CD14-positive monocyte (primary cell): ENCODE results near the gene UST. TPM values are rescaled to one million over a fixed set of nuclear protein-coding genes. Genes with fewer than 3 reads are reported as not detected.
"Not testable (repeated sequence)": the region's sequence is repeated elsewhere in the genome, so short reads cannot be mapped to it uniquely, and the experiment has no call there.

Source experiments
- DNase-seq, 3 donors: peaks; one replicate each; pipeline ENCODE4 v3.0.0-alpha.2; 2011 to 2022
- H2AFZ ChIP-seq: 2 replicates; pipeline ENCODE4 v1.6.0; 2012; ENCODE audit warnings: mild to moderate bottlenecking, low read depth, low read length, inconsistent platforms; ENCODE audit not compliant: insufficient read depth, poor library complexity, severe bottlenecking
- H3K27ac ChIP-seq, 2 donors: 1 replicate in 1 of 2; 2 replicates in 1 of 2; pipeline ENCODE4 v1.5.1; 2012 to 2013; ENCODE audit warnings: low read length in 2 of 2, control low read depth in 1 of 2, inconsistent platforms in 1 of 2, low read depth in 1 of 2, mild to moderate bottlenecking in 1 of 2
- H3K27me3 ChIP-seq, 2 donors: one replicate each; pipeline versions ENCODE4 v1.6.0 to v1.6.1; 2011 to 2013; ENCODE audit warnings: low read length in 2 of 2; ENCODE audit not compliant: control insufficient read depth in 2 of 2, insufficient read depth in 2 of 2
- H3K36me3 ChIP-seq, 2 donors: replicated peaks in 1 of 2; 1 replicate in 1 of 2; 2 replicates in 1 of 2; pipeline versions ENCODE4 v1.5.1 to v1.6.1; 2012 to 2013; ENCODE audit warnings: low read length in 2 of 2, control low read depth in 1 of 2, inconsistent platforms in 1 of 2, mild to moderate bottlenecking in 1 of 2; ENCODE audit not compliant: insufficient read depth in 2 of 2, control insufficient read depth in 1 of 2
- H3K4me1 ChIP-seq, 2 donors: 1 replicate in 1 of 2; 2 replicates in 1 of 2; pipeline versions ENCODE4 v1.5.1 to v1.6.1; 2012 to 2013; ENCODE audit warnings: low read length in 2 of 2, control low read depth in 1 of 2, inconsistent platforms in 1 of 2, mild to moderate bottlenecking in 1 of 2, moderate library complexity in 1 of 2; ENCODE audit not compliant: insufficient read depth in 2 of 2, control insufficient read depth in 1 of 2
- H3K4me2 ChIP-seq: replicated peaks from 2 replicates; pipeline ENCODE3; 2012; ENCODE audit warnings: low read length, moderate library complexity, mild to moderate bottlenecking; ENCODE audit not compliant: poor library complexity, severe bottlenecking; ENCODE audit errors: extremely low read depth
- H3K4me3 ChIP-seq, 3 experiments: fragments of 200-600 bp in 1 of 3; sonication (generic) in 1 of 3; replicated peaks in 1 of 3; 1 replicate in 2 of 3; 2 replicates in 1 of 3; pipeline ENCODE4 v1.5.1; 2011 to 2013; ENCODE audit warnings: low read length in 3 of 3, mild to moderate bottlenecking in 3 of 3, control low read depth in 2 of 3, low read depth in 2 of 3, inconsistent platforms in 1 of 3, moderate library complexity in 1 of 3
- H3K79me2 ChIP-seq: 2 replicates; pipeline ENCODE4 v1.6.0; 2012; ENCODE audit warnings: mild to moderate bottlenecking, control low read depth, inconsistent platforms, low read length, moderate library complexity; ENCODE audit not compliant: insufficient read depth
- H3K9ac ChIP-seq: 2 replicates; pipeline ENCODE4 v1.6.0; 2017; ENCODE audit warnings: low read length, mild to moderate bottlenecking; ENCODE audit not compliant: insufficient read depth, poor library complexity, severe bottlenecking
- H3K9me3 ChIP-seq, 2 donors: replicated peaks in 1 of 2; 1 replicate in 1 of 2; 2 replicates in 1 of 2; pipeline versions ENCODE4 v1.5.1 to v1.6.1; 2012 to 2013; ENCODE audit warnings: low read length in 2 of 2, control low read depth in 1 of 2; ENCODE audit not compliant: control insufficient read depth in 1 of 2, insufficient read depth in 1 of 2
- H4K20me1 ChIP-seq: 2 replicates; pipeline ENCODE4 v1.6.0; 2012; ENCODE audit warnings: mild to moderate bottlenecking, low read length, control low read depth, moderate library complexity; ENCODE audit not compliant: insufficient read depth
- H3K27ac Mint-ChIP-seq, 7 donors: one replicate each; pipeline ENCODE4 v1.8.0; 2020; ENCODE audit warnings: mild to moderate bottlenecking in 7 of 7, mixed read lengths in 7 of 7, moderate library complexity in 6 of 7, inconsistent platforms in 2 of 7
- H3K27me3 Mint-ChIP-seq, 3 donors: one replicate each; pipeline ENCODE4 v1.8.0; 2021 to 2022; ENCODE audit warnings: low read depth in 3 of 3, mild to moderate bottlenecking in 3 of 3, mixed read lengths in 3 of 3, moderate library complexity in 3 of 3, inconsistent platforms in 1 of 3
- H3K36me3 Mint-ChIP-seq, 2 donors: one replicate each; pipeline ENCODE4 v1.8.0; 2020; ENCODE audit warnings: mixed read lengths in 2 of 2, inconsistent platforms in 1 of 2, mild to moderate bottlenecking in 1 of 2
- H3K4me1 Mint-ChIP-seq: one replicate; pipeline ENCODE4 v1.8.0; 2020; ENCODE audit warnings: mild to moderate bottlenecking, mixed read lengths
- H3K4me3 Mint-ChIP-seq, 2 donors: one replicate each; pipeline ENCODE4 v1.8.0; 2020; ENCODE audit warnings: mild to moderate bottlenecking in 2 of 2, mixed read lengths in 2 of 2, moderate library complexity in 1 of 2
- H3K9me3 Mint-ChIP-seq, 7 donors: one replicate each; pipeline ENCODE4 v1.8.0; 2020 to 2022; ENCODE audit warnings: mixed read lengths in 7 of 7, mild to moderate bottlenecking in 6 of 7, moderate library complexity in 6 of 7, inconsistent platforms in 2 of 7
- WGBS: methylation state at CpG from one replicate; pipeline ENCODE4 v1.1.5; 2013; ENCODE audit warnings: missing lambda C conversion rate; ENCODE audit not compliant: insufficient coverage; 5-methylcytosine and 5-hydroxymethylcytosine counted together
- intact Hi-C, 2 donors: fragments of 100-400 bp; cut with micrococcal nuclease; formaldehyde crosslinking; loops; one replicate each; pipeline versions ENCODE4 v1.15.0 to v1.15.1; 2023
- polyA plus RNA-seq, 3 donors: library from polyadenylated mRNA; depleted of rRNA in 1 of 3; unstranded in 2 of 3; stranded (reverse) in 1 of 3; fragments of 300-500 nt in 2 of 3; fragments of >200 nt in 1 of 3; fragmentation: Illumina TruSeq in 2 of 3; gene quantifications; 1 replicate in 2 of 3; 2 replicates in 1 of 3; pipeline ENCODE4 v1.2.3, GENCODE V29; 2012 to 2021
- TF ChIP-seq, protein P1 (sequence below): fragments of 200-600 bp; IDR thresholded peaks from one replicate; pipeline ENCODE4 v1.8.0; 2022; ENCODE audit warnings: antibody characterized with exemption, mild to moderate bottlenecking

UST gene
- polyA plus RNA-seq, 3 donors = 0.33 to 0.53 (median 0.48) TPM

DNA sequence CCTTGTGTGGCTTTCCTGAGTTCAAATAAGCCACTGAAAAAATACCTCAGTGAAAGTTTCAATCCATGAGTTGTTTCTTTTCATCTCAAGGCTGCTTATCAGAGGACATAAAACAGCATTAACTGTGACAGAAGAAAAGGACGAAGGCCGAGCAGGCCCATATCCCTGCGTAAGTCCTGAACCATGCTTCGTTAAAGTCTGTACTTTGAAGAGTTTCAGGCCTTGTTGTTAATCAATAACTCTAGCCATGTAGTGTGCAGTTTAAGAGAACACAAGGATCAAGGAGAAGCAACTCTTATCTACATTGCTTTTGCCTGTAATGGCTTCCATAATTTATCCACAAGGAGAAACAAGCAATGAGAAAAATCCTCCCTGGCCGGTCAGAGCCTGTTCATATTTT, 165.4 kb downstream of the UST start:
- H3K27ac Mint-ChIP-seq = no peak overlapping the region

GRCh38 chr6:148915810-148916209, 169.0 kb downstream of the UST start:
- Mint-ChIP-seq H3K4me1 (no peaks in the 10 kb centered on the region), H3K36me3 (no peaks in the 10 kb centered on the region), H3K27ac (no peak overlapping the region), H3K9me3 (peaks cover 8 to 27% (median 18%) of the 10 kb centered on the region in 7 donors), H3K27me3 (peaks cover 0 to 2% (median 2%) of the 10 kb centered on the region in 3 donors), H3K4me3 (no peak overlapping the region)
- TF ChIP-seq, protein P1, sequence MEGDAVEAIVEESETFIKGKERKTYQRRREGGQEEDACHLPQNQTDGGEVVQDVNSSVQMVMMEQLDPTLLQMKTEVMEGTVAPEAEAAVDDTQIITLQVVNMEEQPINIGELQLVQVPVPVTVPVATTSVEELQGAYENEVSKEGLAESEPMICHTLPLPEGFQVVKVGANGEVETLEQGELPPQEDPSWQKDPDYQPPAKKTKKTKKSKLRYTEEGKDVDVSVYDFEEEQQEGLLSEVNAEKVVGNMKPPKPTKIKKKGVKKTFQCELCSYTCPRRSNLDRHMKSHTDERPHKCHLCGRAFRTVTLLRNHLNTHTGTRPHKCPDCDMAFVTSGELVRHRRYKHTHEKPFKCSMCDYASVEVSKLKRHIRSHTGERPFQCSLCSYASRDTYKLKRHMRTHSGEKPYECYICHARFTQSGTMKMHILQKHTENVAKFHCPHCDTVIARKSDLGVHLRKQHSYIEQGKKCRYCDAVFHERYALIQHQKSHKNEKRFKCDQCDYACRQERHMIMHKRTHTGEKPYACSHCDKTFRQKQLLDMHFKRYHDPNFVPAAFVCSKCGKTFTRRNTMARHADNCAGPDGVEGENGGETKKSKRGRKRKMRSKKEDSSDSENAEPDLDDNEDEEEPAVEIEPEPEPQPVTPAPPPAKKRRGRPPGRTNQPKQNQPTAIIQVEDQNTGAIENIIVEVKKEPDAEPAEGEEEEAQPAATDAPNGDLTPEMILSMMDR = no peak
- WGBS = no CpG with 5 or more reads among the region's 1 CpG
- intact Hi-C loops = no loop called here
- no peak overlapping the region for H3K27ac ChIP-seq
- H4K20me1 ChIP-seq = no peaks in the 10 kb centered on the region
- no peaks in the 10 kb centered on the region for H3K4me1 ChIP-seq
- H3K36me3 ChIP-seq = no peaks in the 10 kb centered on the region
- peaks cover 5 to 12% of the 10 kb centered on the region in 2 donors for H3K9me3 ChIP-seq
- H3K79me2 ChIP-seq = no peaks in the 10 kb centered on the region
- no peak overlapping the region for H2AFZ ChIP-seq
- no peak overlapping the region for H3K9ac ChIP-seq
- H3K27me3 ChIP-seq = no peaks in the 10 kb centered on the region
- H3K4me2 ChIP-seq = no peak overlapping the region
- no peak for DNase-seq
- no peak overlapping the region for H3K4me3 ChIP-seq

More for the DNA sequence above, 165.4 kb downstream of the UST start:
- Histone ChIP-seq H3K27ac (no peak overlapping the region), H3K36me3 (no peaks in the 10 kb centered on the region), H3K27me3 (no peaks in the 10 kb centered on the region), H3K4me1 (no peaks in the 10 kb centered on the region), H3K4me2 (no peak overlapping the region), H3K9me3 (peaks cover 0 to 9% of the 10 kb centered on the region in 2 donors), H2AFZ (no peak overlapping the region), H4K20me1 (no peaks in the 10 kb centered on the region), H3K9ac (no peak overlapping the region), H3K4me3 (no peak overlapping the region), H3K79me2 (no peaks in the 10 kb centered on the region)
- H3K4me3 Mint-ChIP-seq = no peak overlapping the region
- no peak for DNase-seq
- intact Hi-C loops = no loop called here
- TF ChIP-seq, protein P1 = no peak
- H3K9me3 Mint-ChIP-seq = peaks cover 5 to 14% (median 9%) of the 10 kb centered on the region in 7 donors
- 100% methylated on average over 2 of the region's 5 CpGs for WGBS
- H3K27me3 Mint-ChIP-seq = peaks cover 0 to 2% (median 0%) of the 10 kb centered on the region in 3 donors
- H3K36me3 Mint-ChIP-seq = no peaks in the 10 kb centered on the region
- no peaks in the 10 kb centered on the region for H3K4me1 Mint-ChIP-seq

GRCh38 chr6:148916485-148916884, 169.7 kb downstream of the UST start:
- H3K36me3 Mint-ChIP-seq, H3K27me3 Mint-ChIP-seq, H3K4me3 ChIP-seq, DNase-seq, H3K4me1 ChIP-seq, H2AFZ ChIP-seq, H3K4me2 ChIP-seq, H3K27me3 ChIP-seq, H3K9ac ChIP-seq, intact Hi-C loops, H4K20me1 ChIP-seq, H3K79me2 ChIP-seq, H3K27ac ChIP-seq, H3K27ac Mint-ChIP-seq, H3K36me3 ChIP-seq, H3K4me3 Mint-ChIP-seq, H3K4me1 Mint-ChIP-seq: not testable (repeated sequence)
- peaks cover 8 to 27% (median 20%) of the 10 kb centered on the region in 7 donors for H3K9me3 Mint-ChIP-seq
- H3K9me3 ChIP-seq = peaks cover 5 to 12% of the 10 kb centered on the region in 2 donors
- 79% methylated on average over 4 of the region's 10 CpGs for WGBS
